Thyroid gland (tissue), 4 donors: ENCODE results near the gene TSPAN33.

Source experiments
- POLR2A ChIP-seq, 2 donors: fragments of 450-650 bp; IDR thresholded peaks; one replicate each; pipeline ENCODE4 v1.6.1; 2017; ENCODE audit warnings: antibody characterized with exemption in 2 of 2, mild to moderate bottlenecking in 2 of 2, moderate library complexity in 1 of 2
- TF ChIP-seq, protein P1 (sequence below), 6 experiments: fragments of 200-600 bp in 3 of 6; fragments of 450-650 bp in 3 of 6; sonication (generic) in 3 of 6; IDR thresholded peaks; one replicate each; pipeline ENCODE4 v1.5.1; 2016 to 2019; ENCODE audit warnings: antibody characterized with exemption in 6 of 6, mild to moderate bottlenecking in 2 of 6, inconsistent platforms in 1 of 6, moderate library complexity in 1 of 6

DNA sequence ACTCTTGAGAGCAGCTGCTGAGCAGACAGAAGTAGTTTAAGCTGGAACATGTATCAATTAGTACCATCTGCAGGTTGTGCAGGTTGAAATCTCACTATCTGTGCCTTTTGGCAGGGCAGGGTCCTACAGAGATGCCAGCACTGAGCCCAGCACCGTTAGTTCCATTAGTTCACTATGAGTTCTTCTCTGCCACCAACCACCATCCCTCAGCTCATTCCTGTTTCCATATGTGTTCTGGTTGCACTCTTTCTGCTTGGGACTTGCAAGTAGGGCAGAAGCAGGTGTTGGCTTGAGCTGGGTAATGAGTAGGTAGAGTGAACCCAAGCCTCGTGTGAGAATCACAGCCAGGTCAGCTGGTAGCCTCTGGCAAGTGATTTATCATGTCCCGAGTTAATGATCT lies 46.8 kb downstream of the TSPAN33 start:
- TF ChIP-seq, protein P1, sequence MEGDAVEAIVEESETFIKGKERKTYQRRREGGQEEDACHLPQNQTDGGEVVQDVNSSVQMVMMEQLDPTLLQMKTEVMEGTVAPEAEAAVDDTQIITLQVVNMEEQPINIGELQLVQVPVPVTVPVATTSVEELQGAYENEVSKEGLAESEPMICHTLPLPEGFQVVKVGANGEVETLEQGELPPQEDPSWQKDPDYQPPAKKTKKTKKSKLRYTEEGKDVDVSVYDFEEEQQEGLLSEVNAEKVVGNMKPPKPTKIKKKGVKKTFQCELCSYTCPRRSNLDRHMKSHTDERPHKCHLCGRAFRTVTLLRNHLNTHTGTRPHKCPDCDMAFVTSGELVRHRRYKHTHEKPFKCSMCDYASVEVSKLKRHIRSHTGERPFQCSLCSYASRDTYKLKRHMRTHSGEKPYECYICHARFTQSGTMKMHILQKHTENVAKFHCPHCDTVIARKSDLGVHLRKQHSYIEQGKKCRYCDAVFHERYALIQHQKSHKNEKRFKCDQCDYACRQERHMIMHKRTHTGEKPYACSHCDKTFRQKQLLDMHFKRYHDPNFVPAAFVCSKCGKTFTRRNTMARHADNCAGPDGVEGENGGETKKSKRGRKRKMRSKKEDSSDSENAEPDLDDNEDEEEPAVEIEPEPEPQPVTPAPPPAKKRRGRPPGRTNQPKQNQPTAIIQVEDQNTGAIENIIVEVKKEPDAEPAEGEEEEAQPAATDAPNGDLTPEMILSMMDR (IDR thresholded peaks at IDR 0.05): no peak
- no peak for TF ChIP-seq POLR2A (IDR thresholded peaks at IDR 0.05)
